BLaER1 treated with 17β-estradiol and CSF1 and Interleukin-3, amounts not matched to agents 10 nM and 100 nM (cell line): ENCODE measurements around the gene SLC25A6.

Experiments used
- H3K27ac ChIP-seq, 11 experiments: shearing (Covaris generic); formaldehyde crosslinking; 2 replicates each; pipeline ENCODE4 v1.8.1; 2022
- H3K27me3 ChIP-seq, 11 experiments: shearing (Covaris generic); formaldehyde crosslinking; 2 replicates each; pipeline ENCODE4 v1.8.1; 2022
- H3K36me3 ChIP-seq, 11 experiments: shearing (Covaris generic); formaldehyde crosslinking; 2 replicates each; pipeline ENCODE4 v1.8.1; 2022
- H3K4me1 ChIP-seq, 10 experiments: shearing (Covaris generic); formaldehyde crosslinking; 2 replicates each; pipeline ENCODE4 v1.8.1; 2022
- H3K4me2 ChIP-seq, 11 experiments: shearing (Covaris generic); formaldehyde crosslinking; 2 replicates each; pipeline ENCODE4 v1.8.1; 2022
- H3K4me3 ChIP-seq, 10 experiments: shearing (Covaris generic); formaldehyde crosslinking; 2 replicates each; pipeline ENCODE4 v1.8.1; 2022
- H3K9ac ChIP-seq, 11 experiments: shearing (Covaris generic); formaldehyde crosslinking; 2 replicates each; pipeline ENCODE4 v1.8.1; 2022
- H3K9me3 ChIP-seq, 11 experiments: shearing (Covaris generic); formaldehyde crosslinking; replicated peaks in 1 of 11; 2 replicates each; pipeline ENCODE4 v1.8.1; 2022
- H4K20me1 ChIP-seq, 11 experiments: shearing (Covaris generic); formaldehyde crosslinking; 2 replicates each; pipeline ENCODE4 v1.8.1; 2022
- Cebpa-rat ChIP-seq, 11 experiments: shearing (Covaris generic); IDR thresholded peaks; 2 replicates each; pipeline ENCODE4 v1.8.1; 2022

The SLC25A6 gene

DNA sequence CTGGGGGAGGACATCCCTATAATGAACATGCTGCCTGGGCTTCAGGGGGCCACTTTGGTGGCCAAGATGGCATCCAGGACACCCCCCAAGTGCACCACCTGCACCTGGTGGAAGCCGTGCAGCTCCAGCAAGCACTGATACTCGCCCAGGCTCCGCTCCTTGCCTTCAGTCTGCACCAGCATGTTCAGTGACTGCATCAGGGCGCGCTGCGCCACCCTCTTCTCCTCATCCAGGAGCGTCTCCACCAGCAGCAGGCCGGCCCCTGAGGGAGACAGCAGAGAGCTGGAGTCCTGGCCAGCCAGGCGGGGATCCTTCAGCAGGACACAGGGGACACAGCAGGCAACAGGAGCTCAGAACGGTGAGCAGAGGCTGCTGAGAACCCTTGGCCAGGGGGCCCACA, 11.3 kb upstream of the SLC25A6 start:
- no peak overlapping the region for H3K9ac ChIP-seq
- H3K27ac ChIP-seq = no peak overlapping the region
- peaks cover 87 to 96% (median 94%) of the 10 kb centered on the region in 11 experiments for H3K36me3 ChIP-seq
- no peak for TF ChIP-seq Cebpa-rat (IDR thresholded peaks at IDR 0.05)
- no peaks in the 10 kb centered on the region for H3K4me1 ChIP-seq
- H3K4me3 ChIP-seq = no peak overlapping the region
- no peak overlapping the region for H3K4me2 ChIP-seq
- H3K9me3 ChIP-seq = peaks cover 0 to 46% (median 36%) of the 10 kb centered on the region in 11 experiments; a peak in 19 of 22 replicates
- H3K27me3 ChIP-seq = no peaks in the 10 kb centered on the region
- peaks cover 0 to 54% (median 9%) of the 10 kb centered on the region in 11 experiments; a peak in 14 of 22 replicates for H4K20me1 ChIP-seq

DNA sequence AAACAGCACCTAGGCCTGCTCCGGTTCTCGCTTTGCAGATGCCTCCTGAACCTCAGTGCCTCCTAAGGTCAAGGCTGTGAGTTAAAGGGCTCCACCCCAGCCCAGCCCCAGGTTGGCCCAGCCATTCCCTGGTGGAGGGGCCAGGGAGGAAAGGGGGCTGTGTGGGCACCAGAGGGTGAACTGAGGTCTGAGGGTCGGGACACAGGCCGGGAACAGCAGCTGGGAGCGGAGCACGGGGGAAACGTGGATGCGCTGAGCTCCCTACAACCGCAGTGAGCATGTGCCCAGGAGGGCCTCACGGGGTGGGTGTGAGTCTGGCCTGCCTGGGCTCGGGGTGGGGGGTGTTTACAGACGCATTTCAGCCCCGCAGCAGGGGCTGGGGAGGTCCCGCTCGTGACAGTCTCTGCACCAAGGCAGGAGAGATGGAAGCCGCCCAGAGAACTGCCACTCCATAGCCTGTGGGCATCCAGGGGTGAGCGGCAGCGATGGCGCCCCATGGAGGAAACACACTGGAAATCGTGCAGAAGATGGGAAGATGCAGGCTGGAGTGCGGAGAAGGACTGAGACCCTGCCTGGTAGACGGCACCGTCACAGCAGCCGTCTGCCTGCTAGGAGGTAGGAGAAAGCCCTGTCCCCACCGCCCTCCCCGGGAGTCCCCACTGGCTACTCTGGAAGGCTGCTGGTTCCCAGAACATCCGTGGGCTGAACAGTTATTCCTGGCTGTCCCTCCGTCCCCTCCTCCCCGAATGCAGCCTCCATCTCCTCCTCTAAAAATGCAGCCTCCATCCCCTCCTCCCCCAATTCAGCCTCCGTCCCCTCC, 9.9 kb upstream of the SLC25A6 start:
- TF ChIP-seq Cebpa-rat (IDR thresholded peaks at IDR 0.05) = no peak
- H3K4me3 ChIP-seq = no peak overlapping the region
- peaks cover 78 to 98% (median 93%) of the 10 kb centered on the region in 11 experiments for H3K36me3 ChIP-seq
- no peaks in the 10 kb centered on the region for H3K27me3 ChIP-seq
- H3K4me2 ChIP-seq = no peak overlapping the region
- peaks cover 0 to 2% (median under 1%) of the 10 kb centered on the region in 10 experiments; a peak in 6 of 20 replicates for H3K4me1 ChIP-seq
- no peak overlapping the region for H3K9ac ChIP-seq
- H3K9me3 ChIP-seq = peaks cover 0 to 40% (median 34%) of the 10 kb centered on the region in 11 experiments; a peak in 19 of 22 replicates
- H4K20me1 ChIP-seq = peaks cover 0 to 59% (median 11%) of the 10 kb centered on the region in 11 experiments; a peak in 14 of 22 replicates
- H3K27ac ChIP-seq = no peak overlapping the region

- H3K4me1 ChIP-seq = peaks cover 0 to 11% (median 9%) of the 10 kb centered on the region in 10 experiments; a peak in 17 of 20 replicates
- no peak overlapping the region for H3K4me2 ChIP-seq
- H3K27me3 ChIP-seq = no peaks in the 10 kb centered on the region
- H3K4me3 ChIP-seq = no peak overlapping the region
- TF ChIP-seq Cebpa-rat (IDR thresholded peaks at IDR 0.05) = no peak
- H3K9me3 ChIP-seq = peaks cover 0 to 31% (median 29%) of the 10 kb centered on the region in 11 experiments; a peak in 19 of 22 replicates
- no peak overlapping the region for H3K27ac ChIP-seq
- peaks cover 0 to 68% (median 14%) of the 10 kb centered on the region in 11 experiments; a peak in 17 of 22 replicates for H4K20me1 ChIP-seq
- no peak overlapping the region for H3K9ac ChIP-seq
- H3K36me3 ChIP-seq = peaks cover 77 to 98% (median 93%) of the 10 kb centered on the region in 11 experiments
Observed at GRCh38 chrX:1400742-1401471, 9.0 kb upstream of the SLC25A6 start.

DNA sequence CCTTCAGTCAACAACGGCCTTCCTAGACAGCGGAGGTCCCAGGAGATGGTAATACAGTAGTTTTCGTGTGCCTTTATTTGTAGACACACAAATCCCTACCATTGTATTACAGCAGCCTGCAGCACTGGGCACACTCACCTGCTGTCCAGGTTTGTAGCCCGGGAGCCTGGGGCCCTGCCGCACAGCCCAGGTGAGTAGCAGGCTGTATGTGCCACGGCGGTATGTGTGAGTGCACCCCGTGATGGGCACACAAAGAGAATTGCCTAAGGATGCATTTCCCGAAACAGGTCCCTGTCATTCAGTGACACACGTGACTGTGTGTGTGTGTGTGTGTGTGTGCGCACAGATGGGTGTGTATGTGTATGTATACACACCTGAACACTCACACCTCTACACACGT, 8.1 kb upstream of the SLC25A6 start:
- Histone ChIP-seq H3K4me3 (no peak overlapping the region), H3K36me3 (peaks cover 69 to 96% (median 92%) of the 10 kb centered on the region in 11 experiments), H3K9ac (no peak overlapping the region), H3K27me3 (no peaks in the 10 kb centered on the region), H3K4me2 (no peak overlapping the region), H3K9me3 (peaks cover 0 to 22% (median 20%) of the 10 kb centered on the region in 11 experiments; a peak in 19 of 22 replicates), H4K20me1 (peaks cover 0 to 76% (median 20%) of the 10 kb centered on the region in 11 experiments; a peak in 17 of 22 replicates), H3K27ac (no peak overlapping the region), H3K4me1 (peaks cover 3 to 19% (median 17%) of the 10 kb centered on the region in 10 experiments; a peak in 19 of 20 replicates)
- TF ChIP-seq Cebpa-rat (IDR thresholded peaks at IDR 0.05) = no peak

- TF ChIP-seq Cebpa-rat (IDR thresholded peaks at IDR 0.05) = no peak
- peaks cover 55 to 87% (median 79%) of the 10 kb centered on the region in 11 experiments for H3K36me3 ChIP-seq
Observed at GRCh38 chrX:1398431-1399340, 6.8 kb upstream of the SLC25A6 start.

GRCh38 chrX:1397441-1398270, 5.7 kb upstream of the SLC25A6 start:
- H3K27me3 ChIP-seq = no peaks in the 10 kb centered on the region
- TF ChIP-seq Cebpa-rat (IDR thresholded peaks at IDR 0.05) = no peak
- H3K4me3 ChIP-seq = no peak overlapping the region
- peaks cover 46 to 77% (median 71%) of the 10 kb centered on the region in 11 experiments for H3K36me3 ChIP-seq
- H3K4me2 ChIP-seq = no peak overlapping the region
- no peak overlapping the region for H3K9ac ChIP-seq
- no peak overlapping the region for H3K27ac ChIP-seq
- H3K4me1 ChIP-seq = peaks cover 23 to 39% (median 37%) of the 10 kb centered on the region in 10 experiments
- peaks cover 0 to 77% (median 26%) of the 10 kb centered on the region in 11 experiments; a peak in 17 of 22 replicates for H4K20me1 ChIP-seq
- H3K9me3 ChIP-seq = no peaks in the 10 kb centered on the region

More at GRCh38 chrX:1398431-1399340, 6.8 kb upstream of the SLC25A6 start:
- H4K20me1 ChIP-seq = peaks cover 0 to 85% (median 26%) of the 10 kb centered on the region in 11 experiments; a peak in 17 of 22 replicates
- H3K9ac ChIP-seq = no peak overlapping the region; a peak in 1 of 22 replicates
- no peak overlapping the region for H3K4me3 ChIP-seq
- no peak overlapping the region for H3K27ac ChIP-seq
- no peaks in the 10 kb centered on the region for H3K27me3 ChIP-seq
- peaks cover 0 to 9% (median 7%) of the 10 kb centered on the region in 11 experiments; a peak in 15 of 22 replicates for H3K9me3 ChIP-seq
- H3K4me2 ChIP-seq = no peak overlapping the region
- H3K4me1 ChIP-seq = peaks cover 17 to 32% (median 30%) of the 10 kb centered on the region in 10 experiments

GRCh38 chrX:1397001-1397400, 5.1 kb upstream of the SLC25A6 start:
- no peak overlapping the region for H3K27ac ChIP-seq
- H3K9me3 ChIP-seq = no peaks in the 10 kb centered on the region
- H3K4me1 ChIP-seq = peaks cover 23 to 39% (median 37%) of the 10 kb centered on the region in 10 experiments
- H3K27me3 ChIP-seq = no peaks in the 10 kb centered on the region
- peak overlapping the region in 3 of 11 experiments; percentile 26 to 57 (median 50); a peak in 2 of 22 replicates for H3K9ac ChIP-seq
- H3K4me3 ChIP-seq = no peak overlapping the region
- peaks cover 43 to 73% (median 68%) of the 10 kb centered on the region in 11 experiments for H3K36me3 ChIP-seq
- H3K4me2 ChIP-seq = peak overlapping the region in 3 of 11 experiments; percentile 64 to 87 (median 86); a peak in 4 of 22 replicates
- peaks cover 0 to 76% (median 26%) of the 10 kb centered on the region in 11 experiments; a peak in 17 of 22 replicates for H4K20me1 ChIP-seq
- no peak for TF ChIP-seq Cebpa-rat (IDR thresholded peaks at IDR 0.05)
